Panc1 (cell line): ENCODE measurements around the gene MRM1. TPM values are rescaled to one million over a fixed set of nuclear protein-coding genes. Genes with fewer than 3 reads are reported as not detected.

Experiments used
- ATAC-seq: fragments of 200-7000 bp; cut with Tn5 transposase; 2 replicates; pipeline ENCODE4 v1.9.1; 2020; ENCODE audit warnings: mild to moderate bottlenecking, moderate library complexity
- BruUV-seq: library from RNA; stranded (reverse); fragments of 400-500 nt; replicated peaks from 2 replicates; lab custom pipeline; 2021; lab: Mats Ljungman, UMichigan
- CTCF ChIA-PET: fragments of 300-600 bp; sonication (Branson Sonifier 250); formaldehyde crosslinking; loops from one replicate; lab custom pipeline; 2022; ENCODE audit warnings: antibody characterized with exemption; lab: Charles Lee
- POLR2A ChIA-PET: fragments of 300-600 bp; sonication (Branson Sonifier 250); formaldehyde crosslinking; loops from one replicate; lab custom pipeline; 2022; ENCODE audit warnings: antibody characterized with exemption; lab: Charles Lee
- DNase-seq: peaks from one replicate; pipeline ENCODE4 v3.0.0-alpha.2; 2010; ENCODE audit warnings: low read depth, low spot score
- H3K27ac ChIP-seq: 2 replicates; pipeline ENCODE4 v1.5.1; 2011; ENCODE audit warnings: mild to moderate bottlenecking, low read length, inconsistent platforms
- H3K27me3 ChIP-seq: fragments of 200-500 bp; sonication (Bioruptor generic); 2 replicates; pipeline ENCODE4 v1.6.0; 2014; ENCODE audit warnings: low read length, inconsistent platforms; ENCODE audit not compliant: control insufficient read depth, insufficient read depth
- H3K36me3 ChIP-seq: fragments of 200-500 bp; sonication (Bioruptor generic); 2 replicates; pipeline ENCODE4 v1.5.1; 2014; ENCODE audit warnings: inconsistent platforms, mild to moderate bottlenecking, low read length, moderate library complexity; ENCODE audit not compliant: control insufficient read depth, insufficient read depth
- H3K4me1 ChIP-seq: 2 replicates; pipeline ENCODE4 v1.5.1; 2011; ENCODE audit warnings: inconsistent platforms, mild to moderate bottlenecking, low read length, moderate library complexity; ENCODE audit not compliant: control insufficient read depth, insufficient read depth
- H3K4me3 ChIP-seq, 2 experiments: 2 replicates each; pipeline ENCODE4 v1.5.1; 2011 to 2012; ENCODE audit warnings: low read depth in 2 of 2, low read length in 2 of 2, mild to moderate bottlenecking in 2 of 2, inconsistent platforms in 1 of 2, moderate library complexity in 1 of 2
- H3K9me3 ChIP-seq: fragments of 200-500 bp; sonication (Bioruptor generic); 2 replicates; pipeline ENCODE4 v1.5.1; 2014; ENCODE audit warnings: low read depth, mild to moderate bottlenecking, inconsistent platforms, low read length, moderate library complexity; ENCODE audit not compliant: control insufficient read depth, insufficient read depth
- CTCF ChIP-seq: fragments of 450-650 bp; IDR thresholded peaks from 2 replicates; pipeline ENCODE4 v1.5.1; 2017; ENCODE audit warnings: mild to moderate bottlenecking
- POLR2AphosphoS5 ChIP-seq: IDR thresholded peaks from 2 replicates; pipeline ENCODE4 v1.6.1; 2012; ENCODE audit warnings: mild to moderate bottlenecking, low read depth, low read length, moderate library complexity
- SIN3A ChIP-seq: IDR thresholded peaks from 2 replicates; pipeline ENCODE4 v1.6.1; 2012; ENCODE audit warnings: low read depth, mild to moderate bottlenecking, low read length, moderate library complexity, borderline replicate concordance; ENCODE audit not compliant: insufficient read depth
- TCF7L2 ChIP-seq: IDR thresholded peaks from 2 replicates; pipeline ENCODE4 v1.6.1; 2011; ENCODE audit warnings: mild to moderate bottlenecking, low read depth, low read length, inconsistent platforms
- in situ Hi-C: cut with HindIII; loops from 2 replicates; pipeline ENCODE4 v1.10.0; 2016; ENCODE audit warnings: low sequenced_read_pairs, low pct_unique_long_range_greater_than_20kb
- intact Hi-C: fragments of 100-400 bp; cut with micrococcal nuclease; formaldehyde crosslinking; loops from one replicate; pipeline ENCODE4 v1.10.0; 2022; ENCODE audit not compliant: unreplicated experiment
- total RNA-seq: library from RNA; stranded (reverse); gene quantifications from one replicate; pipeline ENCODE4 v1.2.1, GENCODE V29; 2021; ENCODE audit not compliant: unreplicated experiment
- TF ChIP-seq, protein P1 (sequence below), 2 experiments: IDR thresholded peaks; 2 replicates each; pipeline ENCODE4 v1.6.1; 2011 to 2012; ENCODE audit warnings: low read depth in 2 of 2, control low read depth in 1 of 2, low read length in 1 of 2, mild to moderate bottlenecking in 1 of 2, moderate library complexity in 1 of 2; ENCODE audit not compliant: insufficient read depth in 1 of 2

The MRM1 gene
- total RNA-seq, 1 experiment from 2014 or later, result 7.8 TPM

GRCh38 chr17:36623281-36623680 is 21.9 kb downstream of the MRM1 start:
- Histone ChIP-seq H3K4me3 (no peak overlapping the region), H3K36me3 (no peaks in the 10 kb centered on the region), H3K9me3 (no peaks in the 10 kb centered on the region), H3K27ac (no peak overlapping the region), H3K4me1 (no peaks in the 10 kb centered on the region), H3K27me3 (no peaks in the 10 kb centered on the region)
- BruUV-seq, result no TSS peak
- no peak for ATAC-seq
- no peak for DNase-seq
- intact Hi-C loops, result loop anchor here (10.0 kb wide), 1 partner anchor 82 kb away; no protein-coding TSS in a partner anchor
- ChIA-PET POLR2A (no interaction called here), CTCF (no interaction called here)
- in situ Hi-C loops, result no loop called here
- TF ChIP-seq SIN3A (no peak), POLR2AphosphoS5 (no peak), TCF7L2 (no peak), CTCF (no peak)
- TF ChIP-seq, protein P1, sequence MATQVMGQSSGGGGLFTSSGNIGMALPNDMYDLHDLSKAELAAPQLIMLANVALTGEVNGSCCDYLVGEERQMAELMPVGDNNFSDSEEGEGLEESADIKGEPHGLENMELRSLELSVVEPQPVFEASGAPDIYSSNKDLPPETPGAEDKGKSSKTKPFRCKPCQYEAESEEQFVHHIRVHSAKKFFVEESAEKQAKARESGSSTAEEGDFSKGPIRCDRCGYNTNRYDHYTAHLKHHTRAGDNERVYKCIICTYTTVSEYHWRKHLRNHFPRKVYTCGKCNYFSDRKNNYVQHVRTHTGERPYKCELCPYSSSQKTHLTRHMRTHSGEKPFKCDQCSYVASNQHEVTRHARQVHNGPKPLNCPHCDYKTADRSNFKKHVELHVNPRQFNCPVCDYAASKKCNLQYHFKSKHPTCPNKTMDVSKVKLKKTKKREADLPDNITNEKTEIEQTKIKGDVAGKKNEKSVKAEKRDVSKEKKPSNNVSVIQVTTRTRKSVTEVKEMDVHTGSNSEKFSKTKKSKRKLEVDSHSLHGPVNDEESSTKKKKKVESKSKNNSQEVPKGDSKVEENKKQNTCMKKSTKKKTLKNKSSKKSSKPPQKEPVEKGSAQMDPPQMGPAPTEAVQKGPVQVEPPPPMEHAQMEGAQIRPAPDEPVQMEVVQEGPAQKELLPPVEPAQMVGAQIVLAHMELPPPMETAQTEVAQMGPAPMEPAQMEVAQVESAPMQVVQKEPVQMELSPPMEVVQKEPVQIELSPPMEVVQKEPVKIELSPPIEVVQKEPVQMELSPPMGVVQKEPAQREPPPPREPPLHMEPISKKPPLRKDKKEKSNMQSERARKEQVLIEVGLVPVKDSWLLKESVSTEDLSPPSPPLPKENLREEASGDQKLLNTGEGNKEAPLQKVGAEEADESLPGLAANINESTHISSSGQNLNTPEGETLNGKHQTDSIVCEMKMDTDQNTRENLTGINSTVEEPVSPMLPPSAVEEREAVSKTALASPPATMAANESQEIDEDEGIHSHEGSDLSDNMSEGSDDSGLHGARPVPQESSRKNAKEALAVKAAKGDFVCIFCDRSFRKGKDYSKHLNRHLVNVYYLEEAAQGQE (IDR thresholded peaks at IDR 0.05; ENCODE audit: insufficient read depth in 1 of 2, low read depth in 2 of 2, low read length in 1 of 2), result no peak

- no peaks in the 10 kb centered on the region for H3K4me1 ChIP-seq
- intact Hi-C loops, result loop anchor here (5.0 to 10.0 kb wide), 2 partner anchors 80 to 132 kb away; no protein-coding TSS in a partner anchor
- in situ Hi-C loops, result no loop called here
Measured at GRCh38 chr17:36625188-36625587, 23.8 kb downstream of the MRM1 start.

More at GRCh38 chr17:36625188-36625587, 23.8 kb downstream of the MRM1 start:
- ATAC-seq, result no peak
- CTCF ChIA-PET, result no interaction called here
- Histone ChIP-seq H3K27me3 (no peaks in the 10 kb centered on the region), H3K9me3 (no peaks in the 10 kb centered on the region), H3K36me3 (no peaks in the 10 kb centered on the region), H3K27ac (no peak overlapping the region), H3K4me3 (no peak overlapping the region)
- BruUV-seq, result no TSS peak
- DNase-seq, result no peak
- TF ChIP-seq SIN3A, result no peak
- no peak for TF ChIP-seq CTCF
- no peak for TF ChIP-seq TCF7L2
- POLR2A ChIA-PET, result no interaction called here
